Activated CD4-positive, alpha-beta memory T cell treated with anti-CD3 and anti-CD28 coated beads, Interleukin-2, amount 10 ng/mL, durations not matched to agents 7 days and 5 days (primary cell): Measurements from ENCODE around the gene NANOS2. TPM values are rescaled to one million over a fixed set of nuclear protein-coding genes. Genes with fewer than 3 reads are reported as not detected.
"Not testable (repeated sequence)": the region's sequence is repeated elsewhere in the genome, so short reads cannot be mapped to it uniquely, and the experiment has no call there.

Experiments
- CTCF ChIA-PET: fragments of 350-600 bp; sonication (Branson Sonifier 250); formaldehyde crosslinking; loops from one replicate; lab custom pipeline; 2021; ENCODE audit warnings: antibody characterized with exemption, inconsistent platforms; lab: Charles Lee
- POLR2A ChIA-PET: fragments of 350-600 bp; sonication (Branson Sonifier 250); formaldehyde crosslinking; loops from one replicate; lab custom pipeline; 2021; ENCODE audit warnings: antibody characterized with exemption; lab: Charles Lee
- DNase-seq: peaks from one replicate; pipeline ENCODE4 v3.0.0-alpha.2; 2020
- H3K27ac Mint-ChIP-seq: one replicate; pipeline ENCODE4 v1.8.0; 2021; ENCODE audit warnings: mild to moderate bottlenecking, mixed read lengths
- H3K27me3 Mint-ChIP-seq: one replicate; pipeline ENCODE4 v1.8.0; 2021; ENCODE audit warnings: mixed read lengths
- H3K36me3 Mint-ChIP-seq: one replicate; pipeline ENCODE4 v1.8.0; 2021; ENCODE audit warnings: low read depth, mixed read lengths
- H3K4me1 Mint-ChIP-seq: one replicate; pipeline ENCODE4 v1.8.0; 2021; ENCODE audit warnings: mixed read lengths
- H3K4me3 Mint-ChIP-seq: one replicate; pipeline ENCODE4 v1.8.0; 2021; ENCODE audit warnings: mild to moderate bottlenecking, mixed read lengths
- H3K9me3 Mint-ChIP-seq: one replicate; pipeline ENCODE4 v1.8.0; 2021; ENCODE audit warnings: mixed read lengths
- total RNA-seq, 2 experiments: library from RNA; stranded (reverse); gene quantifications; one replicate each; pipeline ENCODE4 v1.2.3, GENCODE V29; 2021

NANOS2 gene
- total RNA-seq, 2 experiments from 2014 or later, result not detected

DNA sequence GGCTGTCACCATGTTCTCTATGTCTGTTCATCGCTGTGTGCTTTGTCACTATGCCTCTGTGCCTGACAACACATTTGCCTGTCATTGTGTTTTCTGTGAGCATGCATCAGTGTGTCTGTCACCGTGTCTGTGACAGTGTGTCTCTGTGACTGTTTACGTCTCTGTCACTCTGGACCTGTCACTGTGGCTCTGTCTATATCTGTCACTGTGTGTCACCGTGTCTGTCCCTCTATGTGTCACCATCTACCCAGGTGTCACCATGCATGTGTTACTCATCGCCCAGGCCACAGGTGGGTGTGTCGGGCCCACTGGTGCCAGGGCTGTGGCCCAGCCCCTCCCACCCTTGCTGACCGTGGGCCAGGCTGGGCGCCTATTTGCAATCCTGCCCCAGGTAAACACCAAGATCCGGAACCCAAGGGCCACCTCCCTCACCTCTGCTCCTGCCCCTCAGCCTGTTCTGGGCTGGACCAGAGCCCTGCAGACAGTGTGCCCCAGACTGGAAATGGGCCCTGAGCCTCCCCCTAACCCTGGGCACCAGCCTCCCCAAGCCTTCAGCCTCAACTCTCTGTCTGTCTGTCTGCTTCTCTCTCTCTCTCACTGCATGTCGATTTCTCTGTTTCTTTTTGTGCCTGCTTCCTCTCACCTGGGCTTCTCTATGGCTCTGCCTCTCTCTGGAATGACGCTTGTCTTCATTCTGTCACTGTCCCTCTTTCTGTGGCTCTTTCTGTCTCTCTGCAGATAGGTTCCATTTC, 36.4 kb downstream of the NANOS2 start:
- H3K4me3 Mint-ChIP-seq, result no peak overlapping the region
- ChIA-PET CTCF (no interaction called here), POLR2A (no interaction called here)
- H3K36me3 Mint-ChIP-seq, result peaks cover under 1% of the 10 kb centered on the region
- no peaks in the 10 kb centered on the region for H3K9me3 Mint-ChIP-seq
- peaks cover 34% of the 10 kb centered on the region for H3K4me1 Mint-ChIP-seq
- H3K27me3 Mint-ChIP-seq, result peaks cover 25% of the 10 kb centered on the region
- no peak overlapping the region for H3K27ac Mint-ChIP-seq
- no peak for DNase-seq

DNA sequence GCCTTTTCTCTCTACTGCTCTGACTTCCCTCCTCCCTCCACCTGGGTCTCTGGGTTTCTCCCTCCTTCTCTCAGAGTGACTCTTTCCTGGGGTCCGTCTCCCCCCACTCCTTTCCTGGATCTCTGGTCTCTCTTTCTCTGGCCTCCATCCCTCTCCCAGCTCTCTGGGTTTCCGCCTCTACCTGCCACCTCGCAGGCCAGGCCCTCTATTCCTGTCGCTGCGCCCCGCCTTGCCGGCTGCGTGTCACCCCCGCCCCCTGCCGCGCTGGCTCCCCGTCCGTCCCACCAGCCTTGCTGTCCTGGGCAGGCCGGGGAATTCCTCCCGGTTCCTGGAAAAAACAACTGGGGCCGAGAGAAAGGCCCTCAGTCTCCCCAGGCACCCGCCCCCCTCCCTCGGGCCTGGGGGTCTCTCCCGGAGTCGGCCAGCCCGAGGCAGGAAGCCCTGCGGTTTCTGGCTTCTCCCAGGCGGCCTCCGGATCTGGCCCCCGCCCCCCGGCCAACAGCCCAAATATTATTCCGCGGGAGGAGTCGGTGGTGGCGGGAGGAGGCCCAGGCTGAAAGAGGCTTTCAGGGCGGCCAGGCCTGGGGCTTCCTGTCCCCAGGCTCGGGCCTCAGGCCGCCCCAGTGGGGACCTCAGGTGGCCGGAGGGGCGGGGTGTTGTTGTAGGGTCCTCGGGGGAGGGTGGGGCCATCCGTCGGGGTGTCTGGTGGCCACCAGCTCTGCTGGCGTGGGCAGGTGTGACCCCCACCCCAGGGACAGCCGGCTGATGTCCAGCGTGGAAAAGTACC, 38.0 kb downstream of the NANOS2 start:
- Mint-ChIP-seq H3K36me3 (no peaks in the 10 kb centered on the region), H3K4me1 (peaks cover 26% of the 10 kb centered on the region), H3K27me3 (peaks cover 25% of the 10 kb centered on the region), H3K27ac (no peak overlapping the region), H3K4me3 (no peak overlapping the region), H3K9me3 (no peaks in the 10 kb centered on the region)
- no peak for DNase-seq
- POLR2A ChIA-PET, result no interaction called here
- CTCF ChIA-PET, result interaction anchor here (1.1 kb wide), 1 partner anchor 10 kb away, joined by 3 read pairs; the partner anchor contains the start of gene IRF2BP1

DNA sequence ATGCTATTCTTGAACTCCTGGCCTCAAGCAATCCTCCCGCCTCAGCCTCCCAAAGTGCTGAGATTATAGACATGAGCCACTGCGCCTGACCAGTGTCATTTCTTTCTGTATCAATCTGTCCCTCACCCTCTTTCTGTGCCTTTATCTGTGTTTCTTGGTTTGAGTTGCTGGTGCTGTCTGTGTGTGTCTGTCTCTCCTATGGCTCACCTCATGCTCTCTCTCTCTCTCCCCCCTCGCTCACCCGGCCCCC, 38.5 kb downstream of the NANOS2 start:
- Mint-ChIP-seq H3K4me1 (peaks cover 21% of the 10 kb centered on the region), H3K36me3 (no peaks in the 10 kb centered on the region), H3K27me3 (peaks cover 25% of the 10 kb centered on the region), H3K27ac (no peak overlapping the region), H3K9me3 (no peaks in the 10 kb centered on the region), H3K4me3 (no peak overlapping the region)
- CTCF ChIA-PET, result interaction anchor here (1.1 kb wide), 1 partner anchor 10 kb away, joined by 3 read pairs; the partner anchor contains the start of gene IRF2BP1
- POLR2A ChIA-PET, result no interaction called here
- DNase-seq, result no peak

DNA sequence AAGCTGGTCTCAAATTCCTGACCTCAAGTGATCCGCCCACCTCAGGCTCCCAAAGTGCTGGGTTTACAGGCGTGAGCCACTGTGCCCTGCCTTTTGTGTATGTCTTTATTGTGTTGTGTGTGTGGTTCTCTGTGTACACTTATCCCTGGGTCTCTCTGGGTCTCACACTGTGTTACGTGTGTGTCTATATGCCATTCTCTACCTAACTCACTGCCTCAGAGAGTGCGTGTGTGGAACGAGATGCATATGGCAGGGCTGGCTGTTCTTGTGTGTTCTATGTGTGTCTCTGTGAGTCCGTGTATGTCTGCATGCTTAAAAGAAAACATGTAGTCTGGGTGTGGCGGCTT, 40.0 kb downstream of the NANOS2 start:
- Mint-ChIP-seq H3K36me3 (no peaks in the 10 kb centered on the region), H3K4me1 (peaks cover 20% of the 10 kb centered on the region), H3K27me3 (peaks cover 25% of the 10 kb centered on the region), H3K9me3 (no peaks in the 10 kb centered on the region), H3K4me3 (no peak overlapping the region), H3K27ac (no peak overlapping the region)
- ChIA-PET CTCF (no interaction called here), POLR2A (no interaction called here)
- DNase-seq, result no peak

DNA sequence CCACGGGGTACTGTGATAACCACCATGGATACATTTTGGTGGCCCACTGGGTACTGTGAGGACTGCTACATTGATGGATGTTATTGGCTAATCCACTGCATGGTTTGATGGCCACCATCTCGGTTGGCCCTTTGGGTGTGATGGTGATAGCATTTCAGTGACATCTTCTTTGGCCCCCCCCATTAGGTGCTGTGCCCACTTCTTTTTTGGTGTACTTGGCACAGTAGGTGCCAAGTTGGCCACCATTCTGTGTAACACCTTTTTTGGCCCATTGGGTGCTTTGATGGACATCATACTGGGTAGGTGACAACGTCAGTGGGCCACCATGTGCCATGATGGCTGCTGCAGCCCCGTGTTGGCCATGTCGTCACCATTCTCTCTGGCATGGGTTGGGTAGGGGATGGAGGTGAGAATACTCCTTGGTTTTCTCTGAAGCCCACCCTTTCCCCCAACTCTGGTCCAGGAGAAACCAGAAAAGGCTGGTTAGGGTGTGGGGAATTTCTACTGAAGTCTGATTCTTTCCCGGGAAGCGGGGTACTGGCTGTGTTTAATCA, 41.3 kb downstream of the NANOS2 start:
- CTCF ChIA-PET, result interaction anchor here (1.2 kb wide), 1 partner anchor 12 kb away, joined by 3 read pairs; the partner anchor contains the start of gene IRF2BP1
- Mint-ChIP-seq H3K4me1 (peaks cover 16% of the 10 kb centered on the region), H3K36me3 (no peaks in the 10 kb centered on the region), H3K4me3 (no peak overlapping the region), H3K27me3 (peaks cover 23% of the 10 kb centered on the region), H3K9me3 (no peaks in the 10 kb centered on the region), H3K27ac (no peak overlapping the region)
- DNase-seq, result no peak
- POLR2A ChIA-PET, result no interaction called here

DNA sequence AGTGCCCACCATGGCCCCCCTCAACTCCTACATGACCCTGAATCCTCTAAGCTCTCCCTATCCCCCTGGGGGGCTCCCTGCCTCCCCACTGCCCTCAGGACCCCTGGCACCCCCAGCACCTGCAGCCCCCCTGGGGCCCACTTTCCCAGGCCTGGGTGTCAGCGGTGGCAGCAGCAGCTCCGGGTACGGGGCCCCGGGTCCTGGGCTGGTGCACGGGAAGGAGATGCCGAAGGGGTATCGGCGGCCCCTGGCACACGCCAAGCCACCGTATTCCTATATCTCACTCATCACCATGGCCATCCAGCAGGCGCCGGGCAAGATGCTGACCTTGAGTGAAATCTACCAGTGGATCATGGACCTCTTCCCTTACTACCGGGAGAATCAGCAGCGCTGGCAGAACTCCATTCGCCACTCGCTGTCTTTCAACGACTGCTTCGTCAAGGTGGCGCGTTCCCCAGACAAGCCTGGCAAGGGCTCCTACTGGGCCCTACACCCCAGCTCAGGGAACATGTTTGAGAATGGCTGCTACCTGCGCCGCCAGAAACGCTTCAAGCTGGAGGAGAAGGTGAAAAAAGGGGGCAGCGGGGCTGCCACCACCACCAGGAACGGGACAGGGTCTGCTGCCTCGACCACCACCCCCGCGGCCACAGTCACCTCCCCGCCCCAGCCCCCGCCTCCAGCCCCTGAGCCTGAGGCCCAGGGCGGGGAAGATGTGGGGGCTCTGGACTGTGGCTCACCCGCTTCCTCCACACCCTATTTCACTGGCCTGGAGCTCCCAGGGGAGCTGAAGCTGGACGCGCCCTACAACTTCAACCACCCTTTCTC, 42.3 kb downstream of the NANOS2 start:
- Mint-ChIP-seq H3K9me3 (no peaks in the 10 kb centered on the region), H3K4me3 (no peak overlapping the region), H3K27me3 (peaks cover 19% of the 10 kb centered on the region), H3K36me3 (no peaks in the 10 kb centered on the region), H3K27ac (no peak overlapping the region), H3K4me1 (peaks cover 9% of the 10 kb centered on the region)
- DNase-seq, result no peak
- ChIA-PET POLR2A (no interaction called here), CTCF (interaction anchor here (1.2 kb wide), 1 partner anchor 13 kb away, joined by 3 read pairs; the partner anchor contains the start of gene IRF2BP1)

- Mint-ChIP-seq H3K4me1 (no peaks in the 10 kb centered on the region), H3K9me3 (no peaks in the 10 kb centered on the region), H3K27me3 (peaks cover 15% of the 10 kb centered on the region), H3K4me3 (no peak overlapping the region), H3K36me3 (no peaks in the 10 kb centered on the region), H3K27ac (no peak overlapping the region)
- ChIA-PET CTCF (interaction anchor here (3.3 kb wide), 1 partner anchor 12 kb away, joined by 14 read pairs; no protein-coding TSS in a partner anchor), POLR2A (no interaction called here)
- DNase-seq, result no peak
These were observed 43.8 kb downstream of the NANOS2 start for GRCh38 chr19:45870798-45871197.

DNA sequence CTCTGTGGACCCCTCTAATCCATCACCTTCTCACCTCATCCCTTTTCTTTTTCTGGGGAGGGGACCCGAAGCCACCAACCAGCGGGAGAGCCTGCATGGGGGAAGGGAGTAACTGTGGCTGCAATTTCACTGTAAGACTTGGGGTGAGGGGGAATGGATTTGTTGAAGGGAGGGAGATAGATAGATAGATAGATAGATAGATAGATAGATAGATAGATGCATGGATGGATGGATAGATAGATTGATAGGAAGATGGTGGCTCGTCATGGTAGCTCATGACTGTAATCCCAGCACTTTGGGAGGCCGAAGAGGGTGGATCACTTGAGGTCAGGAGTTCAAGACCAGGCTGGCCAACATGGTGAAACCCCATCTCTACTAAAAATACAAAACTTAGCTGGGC, 47.3 kb downstream of the NANOS2 start:
- DNase-seq, H3K9me3 Mint-ChIP-seq, H3K27ac Mint-ChIP-seq, H3K36me3 Mint-ChIP-seq, H3K4me3 Mint-ChIP-seq, CTCF ChIA-PET, POLR2A ChIA-PET: not testable (repeated sequence)
- peaks cover 20% of the 10 kb centered on the region for H3K4me1 Mint-ChIP-seq
- H3K27me3 Mint-ChIP-seq, result peaks cover 29% of the 10 kb centered on the region

GRCh38 chr19:45866400-45867176, 48.0 kb downstream of the NANOS2 start:
- peaks cover 29% of the 10 kb centered on the region for H3K27me3 Mint-ChIP-seq
- peaks cover 6% of the 10 kb centered on the region for H3K36me3 Mint-ChIP-seq
- DNase-seq, result no peak
- ChIA-PET POLR2A (no interaction called here), CTCF (interaction anchor here (0.5 to 0.9 kb wide), 2 partner anchors 97 to 974 kb away, joined by 3 to 4 read pairs; no protein-coding TSS in a partner anchor)
- no peak overlapping the region for H3K4me3 Mint-ChIP-seq
- no peaks in the 10 kb centered on the region for H3K9me3 Mint-ChIP-seq
- H3K27ac Mint-ChIP-seq, result no peak overlapping the region
- peaks cover 26% of the 10 kb centered on the region for H3K4me1 Mint-ChIP-seq

- Mint-ChIP-seq H3K9me3 (no peaks in the 10 kb centered on the region), H3K36me3 (peaks cover 9% of the 10 kb centered on the region), H3K27ac (no peak overlapping the region), H3K27me3 (peaks cover 29% of the 10 kb centered on the region), H3K4me3 (no peak overlapping the region), H3K4me1 (peaks cover 32% of the 10 kb centered on the region)
- ChIA-PET CTCF (interaction anchor here (0.9 to 3.0 kb wide), 2 partner anchors 96 kb away, joined by 4 to 30 read pairs; partner anchors contain the start of gene SIX5), POLR2A (interaction anchor here (3.0 kb wide), 1 partner anchor 17 kb away, joined by 16 read pairs; no protein-coding TSS in a partner anchor)
- DNase-seq, result no peak
These were observed 49.2 kb downstream of the NANOS2 start for GRCh38 chr19:45865269-45865948.

GRCh38 chr19:45864629-45865082, 49.9 kb downstream of the NANOS2 start:
- Mint-ChIP-seq H3K9me3 (no peaks in the 10 kb centered on the region), H3K36me3 (peaks cover 9% of the 10 kb centered on the region), H3K4me3 (peak overlapping the region; percentile 43), H3K27me3 (peaks cover 29% of the 10 kb centered on the region), H3K27ac (no peak overlapping the region), H3K4me1 (peaks cover 32% of the 10 kb centered on the region)
- no peak for DNase-seq
- POLR2A ChIA-PET, result interaction anchor here (3.0 kb wide), 1 partner anchor 18 kb away, joined by 16 read pairs; no protein-coding TSS in a partner anchor
- CTCF ChIA-PET, result interaction anchor here (1.4 to 3.0 kb wide), 5 partner anchors 15 to 172 kb away, joined by 3 to 30 read pairs (median 11); partner anchors contain the start of genes MYPOP, QPCTL and SIX5
